HepG2 (cell line): ENCODE measurements around the gene EDN3. TPM values are rescaled to one million over a fixed set of nuclear protein-coding genes. Genes with fewer than 3 reads are reported as not detected.

Experiments used
- ATAC-seq: fragments of 200-7000 bp; cut with Tn5 transposase; 3 replicates; pipeline ENCODE4 v1.9.1; 2020; ENCODE audit warnings: mild to moderate bottlenecking, moderate library complexity
- BruUV-seq: library from RNA; stranded (reverse); fragments of 400-500 nt; replicated peaks from 2 replicates; lab custom pipeline; 2021; lab: Mats Ljungman, UMichigan
- CTCF ChIA-PET: fragments of 300-600 bp; formaldehyde crosslinking; extraction: SDS; loops from one replicate; lab custom pipeline; 2021; ENCODE audit warnings: low total read pairs, inconsistent platforms, low intra/inter-chr PET ratio; lab: Yijun Ruan, JAX
- POLR2A ChIA-PET: fragments of 350-600 bp; sonication (Branson Sonifier 250); formaldehyde crosslinking; loops from one replicate; lab custom pipeline; 2020; ENCODE audit warnings: antibody characterized with exemption, inconsistent platforms; lab: Yijun Ruan, JAX
- DNase-seq: peaks from one replicate; pipeline ENCODE4 v3.0.0-alpha.2; 2015; ENCODE audit warnings: low spot score
- FAIRE-seq: peaks from 3 replicates; lab custom pipeline; 2011; peaks lifted over from hg19 to GRCh38; lab: Jason Lieb, UNC
- H2AFZ ChIP-seq: one replicate; pipeline ENCODE4 v1.6.1; 2011; ENCODE audit warnings: low read length, inconsistent platforms
- H3K27ac ChIP-seq: fragments of 300-600 bp; 3 replicates; pipeline ENCODE4 v1.8.0; 2011; ENCODE audit warnings: mixed run types, mild to moderate bottlenecking, mixed read lengths, low read length, inconsistent platforms; ENCODE audit not compliant: insufficient read depth; ENCODE audit errors: extremely low read length
- H3K27me3 ChIP-seq, 2 experiments: fragments of 200-600 bp in 1 of 2; 2 replicates in 1 of 2; 3 replicates in 1 of 2; pipeline versions ENCODE4 v1.6.0 to v1.8.0; 2011; ENCODE audit warnings: low read length in 2 of 2, mild to moderate bottlenecking in 2 of 2, moderate library complexity in 2 of 2, inconsistent platforms in 1 of 2; ENCODE audit not compliant: insufficient read depth in 2 of 2, control insufficient read depth in 1 of 2
- H3K36me3 ChIP-seq, 2 experiments: fragments of 200-600 bp in 1 of 2; replicated peaks in 1 of 2; 2 replicates in 1 of 2; 3 replicates in 1 of 2; pipeline versions ENCODE4 v1.5.1 to v1.8.0; 2011; ENCODE audit warnings: low read length in 2 of 2, inconsistent platforms in 1 of 2; ENCODE audit not compliant: insufficient read depth in 2 of 2, control insufficient read depth in 1 of 2
- H3K4me1 ChIP-seq: 2 replicates; pipeline ENCODE4 v1.5.1; 2012; ENCODE audit warnings: low read length, inconsistent platforms; ENCODE audit not compliant: insufficient read depth
- H3K4me2 ChIP-seq: 2 replicates; pipeline ENCODE4 v1.6.0; 2011; ENCODE audit warnings: low read depth, low read length, inconsistent platforms
- H3K4me3 ChIP-seq, 3 experiments: fragments of 200-600 bp in 1 of 3; sonication (generic), shearing (Covaris generic) in 1 of 3; replicated peaks in 1 of 3; 2 replicates each; pipeline ENCODE4 v1.5.1; 2011 to 2016; ENCODE audit warnings: low read length in 3 of 3, inconsistent platforms in 2 of 3, low read depth in 2 of 3, mild to moderate bottlenecking in 2 of 3, control low read depth in 1 of 3, mixed read lengths in 1 of 3; ENCODE audit not compliant: insufficient read depth in 1 of 3
- H3K79me2 ChIP-seq: one replicate; pipeline ENCODE4 v1.6.1; 2011; ENCODE audit warnings: low read length, inconsistent platforms; ENCODE audit not compliant: insufficient read depth
- H3K9ac ChIP-seq: 2 replicates; pipeline ENCODE4 v1.6.0; 2011; ENCODE audit warnings: mild to moderate bottlenecking, low read depth, low read length, inconsistent platforms; ENCODE audit not compliant: insufficient read depth
- H3K9me3 ChIP-seq: 2 replicates; pipeline ENCODE4 v1.5.1; 2012; ENCODE audit warnings: mild to moderate bottlenecking, low read length
- H4K20me1 ChIP-seq: 2 replicates; pipeline ENCODE4 v1.6.0; 2011; ENCODE audit warnings: inconsistent platforms, mild to moderate bottlenecking, low read length, moderate library complexity; ENCODE audit not compliant: insufficient read depth
- HMGA1 ChIP-seq: sonication (generic); formaldehyde crosslinking; conservative IDR thresholded peaks from 2 replicates; pipeline ENCODE4 v1.4.0; 2020; ENCODE audit warnings: missing genetic modification reagents
- HNRNPH1 ChIP-seq: fragments of 200-400 bp; formaldehyde crosslinking; optimal IDR thresholded peaks from 2 replicates; pipeline ENCODE3; 2017; ENCODE audit warnings: mild to moderate bottlenecking, low read depth, low read length
- MNT ChIP-seq: fragments of 450-650 bp; IDR thresholded peaks from 2 replicates; pipeline ENCODE4 v1.6.1; 2016
- NR2F1 ChIP-seq, 2 experiments: fragments of 450-650 bp in 1 of 2; formaldehyde crosslinking in 1 of 2; IDR thresholded peaks; 2 replicates each; pipeline versions ENCODE4 v1.5.0 to v1.6.1; 2016 to 2020; ENCODE audit warnings: mild to moderate bottlenecking in 1 of 2, missing compliant biosample characterization in 1 of 2, missing genetic modification reagents in 1 of 2, moderate library complexity in 1 of 2
- RXRB ChIP-seq: IDR thresholded peaks from 2 replicates; pipeline ENCODE4 v1.6.1; 2016; ENCODE audit warnings: borderline replicate concordance, missing genetic modification reagents, missing compliant biosample characterization
- ZBTB26 ChIP-seq: IDR thresholded peaks from 2 replicates; pipeline ENCODE4 v1.6.1; 2016; ENCODE audit warnings: missing compliant biosample characterization, missing genetic modification reagents, borderline replicate concordance
- ZFP37 ChIP-seq: sonication (generic); formaldehyde crosslinking; IDR thresholded peaks from 2 replicates; pipeline ENCODE4 v1.4.0; 2020; ENCODE audit warnings: missing genetic modification reagents, borderline replicate concordance
- ZNF720 ChIP-seq: sonication (generic); formaldehyde crosslinking; IDR thresholded peaks from 2 replicates; pipeline ENCODE4 v1.4.0; 2020; ENCODE audit warnings: missing genetic modification reagents
- ZNF782 ChIP-seq: sonication (generic); formaldehyde crosslinking; IDR thresholded peaks from 2 replicates; pipeline ENCODE4 v1.4.0; 2020; ENCODE audit warnings: missing genetic modification reagents, mild to moderate bottlenecking, borderline replicate concordance
- ZNF891 ChIP-seq: sonication (generic); formaldehyde crosslinking; IDR thresholded peaks from 2 replicates; pipeline ENCODE4 v1.5.0; 2020; ENCODE audit warnings: mild to moderate bottlenecking, missing genetic modification reagents
- ZZZ3 ChIP-seq: sonication (generic); formaldehyde crosslinking; IDR thresholded peaks from 2 replicates; pipeline ENCODE4 v1.4.0; 2020; ENCODE audit warnings: missing genetic modification reagents, mild to moderate bottlenecking, borderline replicate concordance
- WGBS: methylation state at CpG from one replicate; pipeline ENCODE4 v1.1.6; 2017; ENCODE audit warnings: low lambda C conversion rate; 5-methylcytosine and 5-hydroxymethylcytosine counted together
- in situ Hi-C: cut with HindIII; loops from 2 replicates; pipeline ENCODE4 v1.10.0; 2017; ENCODE audit warnings: low pct_unique_long_range_greater_than_20kb; ENCODE audit not compliant: extremely low pct_ligation_motif_present
- intact Hi-C: fragments of 100-400 bp; cut with micrococcal nuclease; formaldehyde crosslinking; loops from one replicate; pipeline ENCODE4 v1.10.0; 2022; ENCODE audit not compliant: unreplicated experiment
- polyA plus RNA-seq, 8 experiments: library from polyadenylated mRNA; depleted of rRNA in 3 of 8; stranded (reverse) in 7 of 8; unstranded in 1 of 8; fragments of >200 nt; fragmentation: Illumina TruSeq in 4 of 8; extraction: Trizol in 4 of 8; gene quantifications; 2 replicates each; pipeline versions ENCODE4 v1.2.1 to v1.2.3, GENCODE V29; 2011 to 2016; ENCODE audit warnings: low read depth in 4 of 8, missing spikeins in 1 of 8, mixed read lengths in 1 of 8; ENCODE audit not compliant: insufficient read depth in 1 of 8
- total RNA-seq, 5 experiments: library from RNA; depleted of rRNA; stranded (reverse); fragments of >200 nt; fragmentation: Illumina TruSeq; extraction: Trizol; gene quantifications; 2 replicates each; pipeline ENCODE4 v1.2.3, GENCODE V29; 2016; ENCODE audit warnings: low read depth in 1 of 5
- TF ChIP-seq, protein P1 (sequence below): sonication (generic); formaldehyde crosslinking; IDR thresholded peaks from 2 replicates; pipeline ENCODE4 v1.4.0; 2020; ENCODE audit warnings: mild to moderate bottlenecking, missing genetic modification reagents

The EDN3 gene
- total and polyA plus RNA-seq, 2 of the 13 experiments (the other 11 are each of a cell fraction or from before 2014, with no cell fraction given) = not detected

GRCh38 chr20:59340201-59340885, 39.9 kb downstream of the EDN3 start:
- H3K36me3 ChIP-seq = no peaks in the 10 kb centered on the region
- 20% methylated on average over 12 of the region's 12 CpGs for WGBS
- H3K9me3 ChIP-seq = no peaks in the 10 kb centered on the region
- no peak for FAIRE-seq
- no TSS peak for BruUV-seq
- H3K4me2 ChIP-seq = no peak overlapping the region
- in situ Hi-C loops (no loop called here), intact Hi-C loops (no loop called here)
- ChIA-PET POLR2A (no interaction called here), CTCF (no interaction called here)
- H2AFZ ChIP-seq = no peak overlapping the region
- no peak overlapping the region for H3K4me3 ChIP-seq
- no peaks in the 10 kb centered on the region; the same call in 1 of the 2 replicates for H4K20me1 ChIP-seq
- H3K9ac ChIP-seq = no peak overlapping the region
- H3K27me3 ChIP-seq = peaks cover 0 to 2% of the 10 kb centered on the region in 2 experiments; a peak in 1 of 5 replicates
- ATAC-seq = no peak
- no peak for DNase-seq
- H3K79me2 ChIP-seq = no peaks in the 10 kb centered on the region
- H3K27ac ChIP-seq = no peak overlapping the region
- no peaks in the 10 kb centered on the region for H3K4me1 ChIP-seq
- TF ChIP-seq MNT = no peak
- no peak for TF ChIP-seq ZZZ3 (CRISPR knock-in tag)
- TF ChIP-seq NR2F1 (CRISPR knock-in tag; IDR thresholded peaks at IDR 0.05) = no peak
- no peak for TF ChIP-seq HMGA1 (CRISPR knock-in tag)
- TF ChIP-seq HNRNPH1 = no peak
- TF ChIP-seq ZBTB26 (CRISPR knock-in tag) = no peak
- no peak for TF ChIP-seq ZNF891 (CRISPR knock-in tag)
- TF ChIP-seq ZNF720 (CRISPR knock-in tag) = no peak
- no peak for TF ChIP-seq RXRB (CRISPR knock-in tag)
- TF ChIP-seq ZFP37 (CRISPR knock-in tag) = no peak
- TF ChIP-seq, protein P1, sequence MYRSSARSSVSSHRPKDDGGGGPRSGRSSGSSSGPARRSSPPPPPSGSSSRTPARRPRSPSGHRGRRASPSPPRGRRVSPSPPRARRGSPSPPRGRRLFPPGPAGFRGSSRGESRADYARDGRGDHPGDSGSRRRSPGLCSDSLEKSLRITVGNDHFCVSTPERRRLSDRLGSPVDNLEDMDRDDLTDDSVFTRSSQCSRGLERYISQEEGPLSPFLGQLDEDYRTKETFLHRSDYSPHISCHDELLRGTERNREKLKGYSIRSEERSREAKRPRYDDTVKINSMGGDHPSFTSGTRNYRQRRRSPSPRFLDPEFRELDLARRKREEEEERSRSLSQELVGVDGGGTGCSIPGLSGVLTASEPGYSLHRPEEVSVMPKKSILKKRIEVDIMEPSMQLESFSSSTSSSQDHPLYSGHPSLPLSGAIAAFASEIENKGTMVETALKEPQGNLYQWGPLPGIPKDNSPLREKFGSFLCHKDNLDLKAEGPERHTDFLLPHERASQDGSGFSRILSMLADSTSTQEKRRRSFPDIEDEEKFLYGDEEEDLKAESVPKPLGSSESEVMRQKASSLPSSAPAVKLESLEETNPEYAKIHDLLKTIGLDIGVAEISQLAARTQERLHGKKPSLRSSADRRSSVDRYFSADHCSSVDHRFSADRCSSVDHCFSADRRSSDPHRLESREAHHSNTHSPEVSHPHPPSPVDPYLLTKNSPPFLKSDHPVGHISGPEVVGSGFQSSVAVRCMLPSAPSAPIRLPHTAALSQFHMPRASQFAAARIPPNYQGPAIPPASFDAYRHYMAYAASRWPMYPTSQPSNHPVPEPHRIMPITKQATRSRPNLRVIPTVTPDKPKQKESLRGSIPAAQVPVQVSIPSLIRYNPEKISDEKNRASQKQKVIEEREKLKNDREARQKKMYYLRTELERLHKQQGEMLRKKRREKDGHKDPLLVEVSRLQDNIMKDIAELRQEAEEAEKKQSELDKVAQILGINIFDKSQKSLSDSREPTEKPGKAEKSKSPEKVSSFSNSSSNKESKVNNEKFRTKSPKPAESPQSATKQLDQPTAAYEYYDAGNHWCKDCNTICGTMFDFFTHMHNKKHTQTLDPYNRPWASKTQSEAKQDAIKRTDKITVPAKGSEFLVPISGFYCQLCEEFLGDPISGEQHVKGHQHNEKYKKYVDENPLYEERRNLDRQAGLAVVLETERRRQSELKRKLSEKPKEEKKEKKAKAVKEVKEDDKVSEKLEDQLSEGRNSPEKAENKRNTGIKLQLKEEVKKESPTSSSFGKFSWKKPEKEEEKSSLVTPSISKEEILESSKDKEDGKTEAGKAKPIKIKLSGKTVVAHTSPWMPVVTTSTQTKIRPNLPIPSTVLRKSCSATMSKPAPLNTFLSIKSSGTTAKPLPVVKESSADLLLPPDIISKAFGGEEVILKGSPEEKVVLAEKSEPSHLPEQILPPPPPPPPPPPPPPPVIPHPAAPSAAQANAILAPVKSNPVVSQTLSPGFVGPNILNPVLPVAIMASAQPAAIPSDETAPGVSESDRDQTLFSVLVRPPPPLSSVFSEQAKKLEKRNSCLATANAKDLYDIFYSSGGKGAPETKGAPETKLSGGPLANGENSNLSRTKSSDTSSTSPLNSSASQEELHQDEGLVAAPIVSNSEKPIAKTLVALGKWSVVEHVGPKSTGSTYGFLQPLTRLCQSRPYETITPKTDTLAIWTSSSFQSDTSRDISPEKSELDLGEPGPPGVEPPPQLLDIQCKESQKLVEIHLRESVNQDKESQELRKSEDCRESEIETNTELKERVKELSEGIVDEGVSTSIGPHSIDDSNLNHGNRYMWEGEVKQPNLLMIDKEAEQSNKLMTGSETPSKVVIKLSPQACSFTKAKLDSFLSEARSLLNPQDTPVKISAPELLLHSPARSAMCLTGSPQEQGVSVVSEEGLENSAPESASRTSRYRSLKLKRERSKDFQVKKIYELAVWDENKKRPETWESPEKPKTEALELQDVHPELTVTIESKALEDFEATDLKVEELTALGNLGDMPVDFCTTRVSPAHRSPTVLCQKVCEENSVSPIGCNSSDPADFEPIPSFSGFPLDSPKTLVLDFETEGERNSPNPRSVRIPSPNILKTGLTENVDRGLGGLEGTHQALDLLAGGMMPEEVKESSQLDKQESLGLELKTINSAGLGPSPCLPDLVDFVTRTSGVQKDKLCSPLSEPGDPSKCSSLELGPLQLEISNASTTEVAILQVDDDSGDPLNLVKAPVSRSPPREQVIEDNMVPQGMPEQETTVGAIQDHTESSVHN (CRISPR knock-in tag) = no peak
- no peak for TF ChIP-seq ZNF782 (CRISPR knock-in tag)
